Measurements from ENCODE around the gene GBF1. TPM values are rescaled to one million over a fixed set of nuclear protein-coding genes. Genes with fewer than 3 reads are reported as not detected.

Gene GBF1
- polyA plus RNA-seq, 1 of the 3 experiments (the other 2 are of a cell fraction) = 12.3 TPM

DNA sequence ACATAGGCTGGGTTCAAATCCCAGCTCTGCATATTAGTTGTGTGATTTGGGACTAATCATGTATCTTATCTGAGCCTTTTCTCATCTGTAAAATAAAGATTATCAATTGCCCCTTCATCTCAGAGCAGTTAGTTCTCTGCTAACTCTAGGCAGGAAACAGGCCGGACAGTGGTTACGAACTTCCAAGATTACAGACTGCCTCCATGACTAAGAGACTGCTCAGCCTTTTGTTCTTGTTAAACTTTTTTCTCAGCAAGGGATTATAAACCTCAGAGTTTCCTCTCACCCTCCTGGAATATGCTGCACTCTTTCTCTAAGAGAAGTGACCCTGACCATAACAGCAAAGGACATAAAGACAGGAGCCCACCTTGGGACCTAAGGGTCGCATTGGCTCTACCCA is 97.6 kb downstream of the GBF1 start:
- no peak for DNase-seq
- Histone ChIP-seq H3K4me2 (peak overlapping the region; percentile 10; the same call in 1 of the 2 replicates), H3K9me3 (no peaks in the 10 kb centered on the region), H3K4me1 (ENCODE audit: control insufficient read depth in 1 of 2, insufficient read depth in 2 of 2, low read depth in 1 of 2, low read length in 1 of 2) (peaks cover 0 to 20% of the 10 kb centered on the region in 2 experiments; a peak in 2 of 4 replicates), H3K4me3 (ENCODE audit: low read depth in 2 of 2, low read length in 1 of 2) (no peak overlapping the region), H2AFZ (ENCODE audit: low read depth) (no peak overlapping the region), H3K27me3 (ENCODE audit: insufficient read depth) (no peaks in the 10 kb centered on the region), H3K9me2 (no peaks in the 10 kb centered on the region), H3K36me3 (replicated peaks in 1 of 2; ENCODE audit: control insufficient read depth in 1 of 2, insufficient read depth in 2 of 2, low read length in 1 of 2) (peaks cover 0 to 13% of the 10 kb centered on the region in 2 experiments), H3K27ac (ENCODE audit: low read depth in 2 of 2, low read length in 1 of 2) (peak overlapping the region in 1 of 2 experiments; percentile 73; a peak in 2 of 4 replicates), H3K79me2 (ENCODE audit: insufficient read depth) (peaks cover under 1% of the 10 kb centered on the region; the same call in 1 of the 2 replicates), H3F3A (replicated peaks; ENCODE audit: insufficient read depth) (peaks cover 32% of the 10 kb centered on the region), H4K20me1 (ENCODE audit: insufficient read depth) (no peaks in the 10 kb centered on the region), H3K9ac (peak overlapping the region; percentile 41; the same call in 1 of the 2 replicates)
- no peak for TF ChIP-seq TEAD4 (IDR thresholded peaks at IDR 0.05; ENCODE audit: borderline replicate concordance, insufficient read depth)
- peak; percentile 11; the same call in 1 of the 2 replicates for TF ChIP-seq TCF12 (IDR thresholded peaks at IDR 0.05)
- TF ChIP-seq EP300 (IDR thresholded peaks at IDR 0.05; ENCODE audit: borderline replicate concordance in 1 of 2, low read depth in 1 of 2, low read length in 1 of 2) = 0 out of 4 replicates have a peak, but pooled peaks of 1 of the 2 experiments have one; percentile 12
- CTCF ChIA-PET = interaction anchor here (0.6 to 4.7 kb wide), 6 partner anchors 9 to 173 kb away, joined by 3 to 45 read pairs (median 4); no protein-coding TSS in a partner anchor
- WGBS (ENCODE audit: low lambda C conversion rate) = 56% methylated on average over 3 of the region's 3 CpGs
- POLR2A ChIA-PET = no interaction called here

DNA sequence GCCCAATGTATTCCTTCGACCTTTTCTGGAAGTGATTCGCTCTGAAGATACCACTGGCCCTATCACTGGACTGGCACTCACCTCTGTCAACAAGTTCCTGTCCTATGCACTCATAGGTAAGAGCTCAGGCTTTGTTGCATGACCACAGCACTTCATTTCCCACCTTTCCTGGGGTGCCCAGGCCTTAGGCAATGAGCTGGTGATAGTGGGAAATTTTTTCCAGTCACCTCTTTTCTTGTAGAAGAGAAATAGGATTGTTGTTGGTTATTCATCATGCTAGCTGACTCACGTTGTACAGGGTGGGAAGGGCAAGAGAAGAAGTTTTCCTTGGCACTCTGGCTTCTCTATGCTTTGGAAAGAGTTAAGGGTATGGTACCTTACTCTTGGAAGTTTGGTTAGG is 98.7 kb downstream of the GBF1 start:
- Histone ChIP-seq H3F3A (replicated peaks; ENCODE audit: insufficient read depth) (peaks cover 32% of the 10 kb centered on the region), H3K27me3 (ENCODE audit: insufficient read depth) (no peaks in the 10 kb centered on the region), H3K4me3 (ENCODE audit: low read depth in 2 of 2, low read length in 1 of 2) (no peak overlapping the region), H3K4me1 (ENCODE audit: control insufficient read depth in 1 of 2, insufficient read depth in 2 of 2, low read depth in 1 of 2, low read length in 1 of 2) (peaks cover 0 to 20% of the 10 kb centered on the region in 2 experiments; a peak in 2 of 4 replicates), H3K79me2 (ENCODE audit: insufficient read depth) (peaks cover 6% of the 10 kb centered on the region; the same call in 1 of the 2 replicates), H3K27ac (ENCODE audit: low read depth in 2 of 2, low read length in 1 of 2) (peak overlapping the region in 1 of 2 experiments; percentile 73; a peak in 2 of 4 replicates), H3K9me2 (no peaks in the 10 kb centered on the region), H3K36me3 (replicated peaks in 1 of 2; ENCODE audit: control insufficient read depth in 1 of 2, insufficient read depth in 2 of 2, low read length in 1 of 2) (peaks cover 0 to 13% of the 10 kb centered on the region in 2 experiments), H2AFZ (ENCODE audit: low read depth) (no peak overlapping the region), H3K9ac (no peak overlapping the region; the same call in 1 of the 2 replicates), H3K4me2 (peak overlapping the region; percentile 17; the same call in 1 of the 2 replicates), H4K20me1 (ENCODE audit: insufficient read depth) (no peaks in the 10 kb centered on the region), H3K9me3 (no peaks in the 10 kb centered on the region)
- no peak for TF ChIP-seq FOXM1 (IDR thresholded peaks at IDR 0.05; ENCODE audit: low read depth)
- TF ChIP-seq TAF1 (IDR thresholded peaks at IDR 0.05; ENCODE audit: borderline replicate concordance, low read depth, low read length) = no peak
- no peak for TF ChIP-seq JUND (IDR thresholded peaks at IDR 0.05)
- TF ChIP-seq GABPA (IDR thresholded peaks at IDR 0.05; ENCODE audit: low read depth) = no peak
- no peak for TF ChIP-seq SIN3A (IDR thresholded peaks at IDR 0.05; ENCODE audit: borderline replicate concordance, low read depth, low read length)
- no peak for TF ChIP-seq USF2 (IDR thresholded peaks at IDR 0.05; ENCODE audit: borderline replicate concordance, low read depth, low read length)
- TF ChIP-seq TEAD4 (IDR thresholded peaks at IDR 0.05; ENCODE audit: borderline replicate concordance, insufficient read depth) = no peak
- no peak for TF ChIP-seq RCOR1 (IDR thresholded peaks at IDR 0.05; ENCODE audit: low read length)
- TF ChIP-seq FOXJ3 (CRISPR knock-in tag; IDR thresholded peaks at IDR 0.05) = no peak
- TF ChIP-seq GATA2 (CRISPR knock-in tag; IDR thresholded peaks at IDR 0.05) = no peak
- TF ChIP-seq NRF1 (IDR thresholded peaks at IDR 0.05; ENCODE audit: low read depth, low read length) = no peak
- TF ChIP-seq USF1 (IDR thresholded peaks at IDR 0.05; ENCODE audit: borderline replicate concordance, low read depth) = no peak
- TF ChIP-seq ELF1 (IDR thresholded peaks at IDR 0.05) = no peak
- no peak for TF ChIP-seq MXI1 (IDR thresholded peaks at IDR 0.05; ENCODE audit: low read depth, low read length)
- DNase-seq = no peak
- 81% methylated on average over 3 of the region's 3 CpGs for whole genome bisulfite sequencing (ENCODE audit: low lambda C conversion rate)
- ChIA-PET CTCF (interaction anchor here (4.5 to 4.7 kb wide), 2 partner anchors 8 to 113 kb away, joined by 26 to 45 read pairs; no protein-coding TSS in a partner anchor), POLR2A (no interaction called here)
